Natural killer cell treated with Interleukin-12 subunit alpha and Interleukin-12 subunit beta and Interleukin-15 and Interleukin-18, amount 100 ng/mL, for 72 hours (primary cell): ENCODE results near the gene PDLIM5. TPM values are rescaled to one million over a fixed set of nuclear protein-coding genes. Genes with fewer than 3 reads are reported as not detected.
A peak's percentile ranks its signal among the peaks of the same experiment; 100 is the strongest.

Experiments used
- ATAC-seq, 2 donors: fragments of 150-1000 bp; cut with Tn5 transposase in 1 of 2; sonication (Bioruptor Pico), chemical (Tn5 transposase) in 1 of 2; 2 replicates each; pipeline ENCODE4 v1.10.0; 2021
- DNase-seq: peaks from one replicate; pipeline ENCODE4 v3.0.0; 2022; ENCODE audit warnings: low spot score
- H3K27ac Mint-ChIP-seq, 2 donors: 1 replicate in 1 of 2; 2 replicates in 1 of 2; pipeline ENCODE4 v1.8.0; 2022; ENCODE audit warnings: mixed read lengths in 2 of 2, mild to moderate bottlenecking in 1 of 2, moderate library complexity in 1 of 2
- H3K27me3 Mint-ChIP-seq, 2 donors: 1 replicate in 1 of 2; 2 replicates in 1 of 2; pipeline ENCODE4 v1.8.0; 2022; ENCODE audit warnings: mixed read lengths in 2 of 2
- H3K36me3 Mint-ChIP-seq: one replicate; pipeline ENCODE4 v1.8.0; 2022; ENCODE audit warnings: mixed read lengths
- H3K4me1 Mint-ChIP-seq, 2 donors: 1 replicate in 1 of 2; 2 replicates in 1 of 2; pipeline ENCODE4 v1.8.0; 2022; ENCODE audit warnings: low read depth in 2 of 2, mixed read lengths in 2 of 2, mild to moderate bottlenecking in 1 of 2
- H3K4me3 Mint-ChIP-seq: one replicate; pipeline ENCODE4 v1.8.0; 2022; ENCODE audit warnings: mixed read lengths
- H3K9me3 Mint-ChIP-seq: 2 replicates; pipeline ENCODE4 v1.8.0; 2022; ENCODE audit warnings: mixed read lengths
- total RNA-seq, 2 donors: library from RNA; stranded (reverse); gene quantifications; one replicate each; pipeline ENCODE4 v1.2.3, GENCODE V29; 2022

The PDLIM5 gene
- total RNA-seq, 2 donors from 2014 or later, result 26.2 to 30.2 TPM

DNA sequence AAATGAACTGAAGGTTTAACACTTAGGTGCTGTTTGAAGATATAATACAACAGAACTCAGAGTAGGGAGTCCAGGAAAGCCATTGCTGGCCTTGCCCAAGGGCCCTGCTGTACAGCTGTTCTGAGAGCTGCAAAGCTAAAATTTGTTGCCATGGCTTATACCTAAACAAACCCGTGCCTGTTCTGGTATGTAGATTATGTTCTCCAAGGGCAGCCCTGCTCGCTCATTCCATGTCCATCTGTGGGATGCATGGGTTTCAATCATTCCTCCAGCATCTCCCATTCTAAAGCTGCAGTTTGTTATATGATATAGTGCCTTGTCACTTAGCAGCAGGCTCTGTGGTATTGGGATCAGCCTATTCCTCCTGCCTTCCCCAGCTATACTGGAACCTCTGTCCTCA lies 225.2 kb downstream of the PDLIM5 start:
- no peak for ATAC-seq
- DNase-seq, result no peak
- Mint-ChIP-seq H3K4me1 (no peaks in the 10 kb centered on the region), H3K27me3 (peaks cover 4 to 14% of the 10 kb centered on the region in 2 donors), H3K36me3 (no peaks in the 10 kb centered on the region), H3K27ac (no peak overlapping the region), H3K4me3 (no peak overlapping the region), H3K9me3 (no peaks in the 10 kb centered on the region)

DNA sequence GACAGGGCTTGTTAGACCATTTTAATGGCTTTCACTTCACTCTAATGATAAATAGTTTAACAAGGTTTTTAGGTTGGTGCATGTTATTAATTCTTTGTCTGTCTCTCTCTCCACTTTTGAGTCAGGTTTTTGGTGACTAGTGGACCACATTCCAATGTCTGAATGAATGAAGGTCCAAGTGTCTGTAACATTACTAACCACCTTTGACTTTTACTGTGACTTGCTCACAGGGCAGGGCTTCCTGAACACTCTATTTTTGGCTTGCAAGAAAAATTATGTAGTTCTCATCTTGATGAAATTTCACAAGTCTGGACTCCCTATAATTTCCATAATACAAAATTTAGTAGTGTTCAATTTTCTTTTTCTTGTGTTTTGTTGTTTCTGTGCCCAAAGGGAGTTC lies 227.2 kb downstream of the PDLIM5 start:
- Mint-ChIP-seq H3K27ac (no peak overlapping the region), H3K4me1 (no peaks in the 10 kb centered on the region), H3K27me3 (peaks cover 4 to 14% of the 10 kb centered on the region in 2 donors), H3K4me3 (no peak overlapping the region), H3K9me3 (no peaks in the 10 kb centered on the region), H3K36me3 (no peaks in the 10 kb centered on the region)
- ATAC-seq (no peak), DNase-seq (no peak)

DNA sequence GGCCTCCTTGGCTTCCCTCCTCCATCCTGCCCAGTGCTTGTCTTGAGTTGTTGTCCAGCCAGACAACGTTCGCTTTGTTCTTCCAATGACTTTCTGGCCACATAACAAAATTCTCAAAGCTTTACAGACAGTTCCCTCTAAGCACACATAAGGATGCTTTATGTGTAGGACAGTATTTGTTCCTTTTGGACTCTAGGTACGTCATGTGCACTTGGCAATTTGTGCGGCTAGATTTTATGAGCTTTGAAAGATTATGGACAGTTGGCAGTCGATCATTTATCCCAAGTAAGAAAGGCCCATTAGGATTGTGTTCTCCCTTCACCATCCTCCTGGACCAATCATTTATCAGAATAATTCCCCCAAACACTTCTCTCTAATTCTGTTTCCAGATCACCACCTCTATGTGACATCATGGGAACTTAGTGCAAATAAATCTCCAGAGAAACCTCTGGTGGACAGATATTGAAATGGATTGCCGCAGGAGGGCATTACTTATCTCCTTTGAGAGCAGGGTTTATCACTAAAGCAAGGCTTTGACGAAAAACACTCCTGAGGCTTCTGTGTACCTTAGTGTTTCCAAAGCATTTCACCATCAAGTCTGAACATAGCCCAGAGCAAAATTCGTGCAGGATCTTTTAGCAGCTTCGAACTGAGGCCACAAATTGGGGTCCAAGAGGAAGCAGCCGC lies 228.6 kb downstream of the PDLIM5 start:
- Mint-ChIP-seq H3K9me3 (no peaks in the 10 kb centered on the region), H3K27ac (no peak overlapping the region), H3K4me3 (no peak overlapping the region), H3K27me3 (peaks cover 4 to 14% of the 10 kb centered on the region in 2 donors), H3K36me3 (no peaks in the 10 kb centered on the region), H3K4me1 (no peaks in the 10 kb centered on the region)
- ATAC-seq (no peak), DNase-seq (no peak)

DNA sequence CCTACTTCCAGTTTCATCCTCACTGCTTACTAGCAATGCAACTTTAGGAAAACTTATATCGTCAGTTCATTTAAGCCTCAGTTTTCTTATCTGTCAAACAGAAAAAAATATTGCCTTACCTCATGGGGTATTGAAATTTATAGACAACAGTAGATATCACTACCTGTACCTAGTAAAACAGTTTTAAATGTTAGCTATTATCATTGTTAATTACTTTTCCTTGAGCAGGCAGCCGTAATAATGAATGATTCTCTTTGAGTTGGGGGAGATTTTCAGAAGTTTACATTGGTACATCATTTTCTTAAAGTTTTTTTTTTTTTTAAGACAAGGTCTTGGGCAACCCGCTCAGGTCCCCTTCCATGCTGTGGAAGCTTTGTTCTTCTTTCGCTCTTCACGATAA lies 234.3 kb downstream of the PDLIM5 start:
- no peaks in the 10 kb centered on the region for H3K36me3 Mint-ChIP-seq
- no peak overlapping the region for H3K27ac Mint-ChIP-seq
- DNase-seq, result no peak
- H3K4me3 Mint-ChIP-seq, result no peak overlapping the region
- peaks cover 5 to 8% of the 10 kb centered on the region in 2 donors for H3K27me3 Mint-ChIP-seq
- ATAC-seq, result no peak
- H3K9me3 Mint-ChIP-seq, result no peaks in the 10 kb centered on the region
- H3K4me1 Mint-ChIP-seq, result no peaks in the 10 kb centered on the region

DNA sequence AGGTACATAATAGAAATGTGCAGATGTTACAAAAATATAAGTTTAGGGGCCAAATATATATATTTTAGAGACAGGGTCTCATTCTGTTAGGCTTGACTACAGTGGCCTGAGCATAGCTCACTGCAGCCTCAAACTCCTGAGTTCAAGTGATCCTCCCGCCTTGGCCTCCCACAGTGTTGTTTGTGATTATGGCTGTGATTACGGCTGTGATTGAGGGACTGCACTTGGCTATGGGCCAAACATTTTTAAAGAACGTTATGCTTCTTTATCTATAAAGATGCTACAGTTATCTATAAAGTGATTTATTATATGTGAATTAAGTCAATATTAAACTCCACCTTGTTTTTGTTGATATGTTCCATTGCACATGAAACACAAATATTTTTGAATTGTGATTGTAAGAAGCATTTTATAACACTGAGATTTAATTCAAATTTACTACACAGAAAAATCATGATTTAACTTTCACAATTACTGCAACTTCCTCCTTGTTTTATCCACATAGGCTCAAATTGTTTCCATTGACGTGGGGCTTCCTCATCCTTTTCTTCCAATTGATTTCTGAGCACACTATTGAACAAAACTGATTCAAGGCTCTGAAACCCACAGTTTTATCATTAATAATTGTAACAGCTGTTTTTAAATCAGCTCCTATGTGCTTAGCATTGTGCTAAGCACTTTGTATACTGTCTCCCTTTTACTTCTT lies 237.6 kb downstream of the PDLIM5 start:
- no peaks in the 10 kb centered on the region for H3K9me3 Mint-ChIP-seq
- H3K27ac Mint-ChIP-seq, result no peak overlapping the region

DNA sequence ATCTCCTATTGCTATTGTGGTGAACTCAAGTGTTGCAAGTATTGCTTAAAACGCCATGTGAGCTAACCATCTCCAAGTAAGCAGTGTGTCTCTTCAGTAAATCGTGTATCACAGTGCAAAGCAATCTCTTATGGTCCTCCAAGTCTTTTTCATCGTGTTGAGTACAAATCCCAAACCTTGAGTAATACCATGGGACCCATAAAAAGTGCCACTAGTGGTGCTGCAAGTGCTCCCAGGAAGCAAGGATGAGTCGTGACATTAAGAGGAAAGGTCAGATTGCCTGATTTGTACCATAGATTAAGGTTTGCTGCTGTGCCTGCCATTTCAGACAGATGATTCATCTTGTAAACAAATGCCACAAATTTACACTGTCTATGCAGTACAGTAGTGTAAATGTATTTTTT lies 239.1 kb downstream of the PDLIM5 start:
- DNase-seq (no peak), ATAC-seq (no peak)
- Mint-ChIP-seq H3K27me3 (peaks cover 5 to 8% of the 10 kb centered on the region in 2 donors), H3K4me1 (no peaks in the 10 kb centered on the region), H3K9me3 (no peaks in the 10 kb centered on the region), H3K36me3 (no peaks in the 10 kb centered on the region), H3K4me3 (no peak overlapping the region), H3K27ac (no peak overlapping the region)

More for the DNA sequence above, 237.6 kb downstream of the PDLIM5 start:
- no peaks in the 10 kb centered on the region for H3K36me3 Mint-ChIP-seq
- DNase-seq, result no peak
- no peak overlapping the region for H3K4me3 Mint-ChIP-seq
- ATAC-seq, result no peak
- peaks cover 5 to 8% of the 10 kb centered on the region in 2 donors for H3K27me3 Mint-ChIP-seq
- no peaks in the 10 kb centered on the region for H3K4me1 Mint-ChIP-seq

DNA sequence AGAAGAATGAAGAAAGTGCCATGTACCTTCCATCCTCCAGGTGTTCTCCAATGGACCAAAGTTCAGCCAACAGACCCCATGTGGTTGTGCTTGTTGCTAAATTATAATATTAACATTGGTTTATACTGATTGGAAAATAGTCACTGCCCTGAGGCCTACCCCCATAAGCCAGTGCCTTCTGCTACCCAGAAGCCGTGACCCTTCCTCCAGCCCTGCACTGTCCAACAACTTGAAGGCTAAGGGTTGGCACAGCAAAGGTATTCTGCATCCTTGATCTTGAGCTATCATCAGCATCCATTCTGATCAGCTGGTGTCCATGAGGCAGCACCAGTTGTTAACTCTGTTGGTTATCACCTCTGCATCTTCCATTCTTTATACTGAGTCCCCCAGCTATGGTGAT lies 239.8 kb downstream of the PDLIM5 start:
- ATAC-seq, result peak in 1 of 2 donors; percentile 17
- Mint-ChIP-seq H3K4me3 (no peak overlapping the region), H3K4me1 (no peaks in the 10 kb centered on the region), H3K27ac (no peak overlapping the region), H3K9me3 (no peaks in the 10 kb centered on the region), H3K36me3 (no peaks in the 10 kb centered on the region), H3K27me3 (peaks cover 5 to 8% of the 10 kb centered on the region in 2 donors)
- no peak for DNase-seq

DNA sequence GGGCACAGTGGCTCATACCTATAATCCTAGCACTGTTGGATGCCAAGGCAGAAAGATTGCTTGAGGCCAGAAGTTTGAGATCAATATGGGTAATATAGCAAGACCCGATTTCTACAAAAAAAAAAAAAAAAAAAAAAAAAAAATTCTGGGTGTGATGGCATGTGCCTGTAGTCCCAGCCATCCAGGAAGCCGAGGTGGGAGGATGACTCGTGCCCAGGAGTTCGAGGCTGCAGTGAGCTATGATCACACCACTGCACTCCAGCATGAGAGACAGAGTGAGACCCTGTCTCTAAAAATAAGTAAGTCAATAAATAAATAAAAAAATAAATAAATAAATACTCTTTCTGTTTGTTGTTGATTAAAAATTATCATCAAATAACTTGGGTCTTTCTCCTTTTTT lies 243.6 kb downstream of the PDLIM5 start:
- Mint-ChIP-seq H3K4me1 (no peaks in the 10 kb centered on the region), H3K27ac (no peak overlapping the region), H3K27me3 (no peaks in the 10 kb centered on the region), H3K36me3 (no peaks in the 10 kb centered on the region), H3K4me3 (no peak overlapping the region), H3K9me3 (no peaks in the 10 kb centered on the region)
- ATAC-seq, result no peak
- no peak for DNase-seq

DNA sequence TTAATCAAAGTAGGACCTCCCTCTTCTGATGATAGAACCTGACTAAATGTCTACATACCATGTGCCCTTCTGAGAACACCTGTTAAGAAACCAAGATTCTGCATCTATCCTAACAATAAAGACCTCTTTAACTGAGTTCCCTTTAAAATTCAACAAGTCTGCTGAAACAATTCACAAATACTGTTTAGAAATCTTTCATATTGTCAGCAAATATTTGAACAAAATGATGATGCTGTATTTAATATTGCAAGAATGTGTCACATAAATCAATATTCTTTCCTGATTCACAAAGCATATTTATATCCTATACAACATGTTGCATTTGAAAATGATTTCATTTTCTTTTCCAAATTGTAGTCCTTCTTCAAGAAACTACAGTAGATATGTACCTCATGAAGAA lies 246.4 kb downstream of the PDLIM5 start:
- ATAC-seq, result no peak
- no peaks in the 10 kb centered on the region for H3K27me3 Mint-ChIP-seq

DNA sequence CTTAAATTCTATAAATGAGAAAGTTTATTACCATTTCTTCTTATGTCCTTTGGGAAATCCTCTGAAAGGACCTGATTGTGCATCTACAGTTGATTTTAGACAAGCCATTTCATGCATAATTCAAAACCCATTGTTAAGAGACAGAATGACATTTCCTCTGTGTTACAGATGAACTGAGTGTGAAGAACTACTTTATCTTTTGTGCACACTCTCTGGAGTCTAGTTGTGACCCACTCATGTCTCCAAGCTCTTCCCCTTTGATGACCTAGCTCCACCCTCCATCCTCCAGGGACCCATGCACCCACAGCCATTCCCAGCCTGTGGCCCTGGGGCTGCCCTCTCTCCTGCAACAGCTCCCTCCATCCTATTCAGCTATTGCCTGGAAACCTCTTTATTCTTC lies 248.6 kb downstream of the PDLIM5 start:
- H3K9me3 Mint-ChIP-seq, result no peaks in the 10 kb centered on the region
- no peak overlapping the region for H3K4me3 Mint-ChIP-seq
- no peak for ATAC-seq

More for the DNA sequence above, 246.4 kb downstream of the PDLIM5 start:
- Mint-ChIP-seq H3K4me1 (no peaks in the 10 kb centered on the region), H3K4me3 (no peak overlapping the region), H3K27ac (no peak overlapping the region), H3K9me3 (no peaks in the 10 kb centered on the region), H3K36me3 (no peaks in the 10 kb centered on the region)
- no peak for DNase-seq

DNA sequence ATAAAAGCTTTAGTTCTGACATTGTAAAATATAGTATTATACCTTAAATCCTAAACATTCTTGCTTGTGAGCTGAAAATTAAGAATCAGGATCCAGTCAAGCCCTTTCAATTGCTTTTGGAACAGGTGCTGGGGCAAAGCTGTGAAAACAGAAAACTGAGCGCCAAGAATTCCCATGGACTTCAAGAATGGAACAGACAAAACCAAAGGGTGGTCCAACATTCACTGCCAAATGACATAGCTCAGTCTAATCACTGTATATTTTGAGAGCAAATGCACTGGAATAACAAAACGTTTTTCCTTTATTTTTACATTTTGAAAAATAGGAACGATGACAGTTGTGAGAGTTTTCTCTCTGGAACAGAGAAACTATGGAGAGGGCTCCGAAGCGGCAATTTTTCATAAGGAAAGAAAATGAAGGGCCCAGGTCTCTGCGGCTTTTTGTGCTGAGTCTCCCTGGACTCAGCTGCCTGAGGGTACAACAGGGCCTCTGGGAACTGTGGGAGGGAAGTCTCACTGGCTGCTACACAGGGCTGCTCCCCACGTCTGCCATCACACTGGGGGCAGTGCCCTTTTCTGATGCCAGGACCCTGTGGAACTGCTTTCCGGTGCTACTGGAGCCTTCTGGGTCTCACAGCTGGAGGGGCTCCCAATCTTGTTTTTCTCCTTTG lies 250.0 kb downstream of the PDLIM5 start:
- H3K27me3 Mint-ChIP-seq, result no peaks in the 10 kb centered on the region
- H3K9me3 Mint-ChIP-seq, result peaks cover 4% of the 10 kb centered on the region
- ATAC-seq, result no peak

More for the DNA sequence above, 248.6 kb downstream of the PDLIM5 start:
- DNase-seq, result no peak
- Mint-ChIP-seq H3K4me1 (no peaks in the 10 kb centered on the region), H3K36me3 (no peaks in the 10 kb centered on the region), H3K27me3 (no peaks in the 10 kb centered on the region), H3K27ac (no peak overlapping the region)

DNA sequence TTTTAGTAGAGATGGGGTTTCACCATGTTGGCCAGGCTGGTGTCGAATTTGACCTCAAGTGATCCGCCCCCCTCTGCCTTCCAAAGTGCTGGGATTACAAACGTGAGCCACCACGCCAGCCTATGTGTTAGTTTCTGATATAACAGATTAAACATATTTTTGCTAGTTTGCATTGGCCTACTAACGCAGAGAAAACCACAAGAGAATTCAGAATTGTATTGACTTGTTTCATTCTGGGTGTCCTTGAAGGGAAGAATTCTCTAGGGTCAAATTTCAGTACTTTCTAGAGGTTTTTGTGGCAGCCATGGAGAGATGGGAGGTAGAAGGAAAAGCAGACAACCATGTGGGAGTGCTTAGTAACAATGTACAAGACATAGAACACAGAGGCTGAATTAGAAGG lies 259.9 kb downstream of the PDLIM5 start:
- Mint-ChIP-seq H3K9me3 (peaks cover 3% of the 10 kb centered on the region), H3K27me3 (peaks cover 0 to 4% of the 10 kb centered on the region in 2 donors), H3K4me1 (no peaks in the 10 kb centered on the region), H3K27ac (no peak overlapping the region), H3K4me3 (no peak overlapping the region), H3K36me3 (no peaks in the 10 kb centered on the region)
- no peak for DNase-seq
- ATAC-seq, result no peak

More for the DNA sequence above, 250.0 kb downstream of the PDLIM5 start:
- Mint-ChIP-seq H3K4me3 (no peak overlapping the region), H3K4me1 (no peaks in the 10 kb centered on the region), H3K36me3 (no peaks in the 10 kb centered on the region), H3K27ac (no peak overlapping the region)
- no peak for DNase-seq

DNA sequence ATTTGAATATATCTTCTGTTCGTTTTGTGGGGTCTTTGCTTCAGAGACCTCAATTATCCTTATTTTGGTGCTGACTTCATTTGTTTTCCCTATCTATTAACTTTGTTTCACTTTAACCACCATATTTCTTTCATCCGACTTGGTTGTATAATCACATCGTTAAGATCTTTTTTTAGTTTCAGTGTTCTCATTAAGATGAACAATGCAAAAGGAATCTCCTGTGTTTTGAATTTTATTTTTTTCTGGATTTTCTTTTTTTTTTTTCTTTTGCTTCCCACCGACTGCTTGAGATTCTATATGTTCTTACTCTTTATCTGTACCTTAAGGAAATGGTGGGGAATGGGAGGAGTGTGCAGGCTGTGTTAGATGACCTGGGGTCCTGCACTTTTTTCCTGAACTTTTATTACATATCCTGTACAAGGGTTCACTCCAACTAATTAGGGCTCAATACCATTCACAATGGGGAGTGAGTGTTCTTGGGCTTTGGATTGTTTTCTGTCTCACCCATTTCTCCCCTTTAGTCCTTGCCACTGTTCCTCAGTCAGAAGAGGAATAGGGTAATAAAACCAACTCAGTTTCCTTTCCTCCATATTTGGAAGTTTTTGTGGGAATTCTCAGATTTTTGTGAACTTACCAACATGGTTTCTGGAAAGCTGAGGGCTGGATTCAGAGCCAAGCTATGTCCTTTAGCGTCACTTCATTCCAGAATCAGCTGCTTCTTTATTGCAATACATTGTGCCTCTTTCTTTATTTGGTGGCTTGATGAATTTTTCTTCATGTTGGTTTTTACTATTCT lies 262.8 kb downstream of the PDLIM5 start:
- Mint-ChIP-seq H3K36me3 (no peaks in the 10 kb centered on the region), H3K9me3 (no peaks in the 10 kb centered on the region), H3K4me1 (no peaks in the 10 kb centered on the region), H3K27me3 (peaks cover 4 to 6% of the 10 kb centered on the region in 2 donors), H3K27ac (no peak overlapping the region), H3K4me3 (no peak overlapping the region)
- DNase-seq (no peak), ATAC-seq (no peak)
